ENCODE measurements around the gene ARL6.

ARL6 gene, protein sequence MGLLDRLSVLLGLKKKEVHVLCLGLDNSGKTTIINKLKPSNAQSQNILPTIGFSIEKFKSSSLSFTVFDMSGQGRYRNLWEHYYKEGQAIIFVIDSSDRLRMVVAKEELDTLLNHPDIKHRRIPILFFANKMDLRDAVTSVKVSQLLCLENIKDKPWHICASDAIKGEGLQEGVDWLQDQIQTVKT

DNA sequence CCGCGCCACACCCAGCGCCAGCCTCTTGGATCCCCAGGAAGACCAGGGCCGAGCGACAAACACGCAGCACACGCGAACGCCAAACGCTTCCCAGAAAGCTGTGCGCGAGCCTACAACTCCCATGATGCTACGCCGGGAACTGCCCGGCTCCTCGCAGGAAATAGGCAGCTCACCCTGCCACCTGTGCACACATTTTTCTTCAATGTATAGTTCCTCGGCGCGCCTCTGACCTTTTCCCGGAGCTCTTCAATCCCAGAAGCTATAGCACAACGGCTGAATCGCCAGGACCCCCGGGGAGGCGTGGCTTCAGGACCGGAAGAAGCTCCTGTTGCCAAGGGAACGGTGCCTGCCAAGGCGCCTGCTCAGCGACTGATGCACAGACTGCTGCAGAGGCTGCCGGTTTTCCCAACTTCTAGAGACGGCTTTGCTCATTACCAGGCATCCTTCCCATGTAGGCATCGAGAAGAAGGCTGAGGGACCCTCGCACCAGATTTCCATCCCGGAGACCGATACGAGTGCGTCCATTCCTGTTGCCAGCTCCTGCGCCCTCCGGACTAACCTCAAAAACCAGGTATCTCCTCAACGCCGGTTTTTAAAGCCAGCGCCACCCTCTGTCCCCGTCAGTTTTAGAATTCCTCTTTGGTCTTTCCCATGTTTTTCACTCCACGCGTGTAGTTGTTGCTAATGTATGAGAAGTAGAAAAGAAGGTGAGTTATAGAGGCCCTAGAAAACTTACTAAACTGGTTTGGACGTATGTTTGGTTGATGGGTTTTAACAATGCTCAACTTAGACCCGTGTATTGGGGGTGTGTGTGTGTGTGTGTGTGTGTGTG lies at the start of gene ARL6:
Gene ARL6 (plus strand): TSS at position 352 of the 832 bp plus-strand sequence. CDS start 3,350 bp downstream, outside the sequence.
- peak; percentile 52 for DNase-seq (ENCODE audit: low read depth)

GRCh38 chr3:97719156-97719821 lies 45.3 kb upstream of the ARL6 start:
- peak; percentile 42 for DNase-seq (ENCODE audit: low read depth)

DNA sequence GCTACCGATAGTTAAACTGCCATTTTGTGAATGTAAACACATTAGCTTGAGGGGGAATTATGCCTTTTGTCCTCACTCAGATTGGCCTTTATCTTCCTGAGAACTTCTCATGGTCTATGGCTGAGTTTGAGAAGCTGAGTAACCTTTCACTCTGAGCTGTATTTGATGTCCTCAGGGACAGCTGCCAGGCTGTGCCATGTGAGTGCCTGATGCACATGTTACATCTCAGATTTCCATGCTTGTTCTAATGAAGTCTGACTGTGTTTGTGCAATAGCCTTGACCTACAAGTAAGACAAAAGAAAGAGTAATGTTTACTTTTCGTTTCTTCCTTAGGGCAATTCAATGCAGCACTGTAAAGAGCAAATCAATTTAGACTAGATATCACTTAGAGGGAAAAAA lies 44.1 kb upstream of the ARL6 start:
- no peak for DNase-seq (ENCODE audit: low read depth)

GRCh38 chr3:97721446-97721845 lies 43.1 kb upstream of the ARL6 start:
- no peak for DNase-seq (ENCODE audit: low read depth)

GRCh38 chr3:97736928-97737327 lies 27.6 kb upstream of the ARL6 start:
- no peak for DNase-seq (ENCODE audit: low read depth)

DNA sequence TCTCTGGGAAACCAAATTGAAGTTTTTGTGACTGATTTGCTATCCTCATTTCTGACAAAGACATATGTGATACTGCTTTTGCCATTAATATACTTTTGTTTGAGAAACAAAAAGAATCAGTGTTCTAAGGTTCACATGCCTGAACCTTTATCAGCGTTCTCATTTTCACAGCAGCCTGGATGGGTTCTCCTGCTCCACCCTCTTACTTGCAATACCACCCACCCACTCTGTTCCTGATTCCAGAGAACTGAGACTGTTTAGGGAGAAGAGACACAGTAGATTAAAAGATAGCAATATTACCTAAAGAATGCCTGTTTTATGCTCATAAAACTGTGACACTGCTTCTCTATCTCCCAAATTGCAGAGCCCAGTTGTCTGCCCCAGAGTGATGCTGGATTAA lies 25.8 kb upstream of the ARL6 start:
- DNase-seq (ENCODE audit: low read depth) = no peak

- no peak for DNase-seq (ENCODE audit: low read depth)
These were observed 22.5 kb upstream of the ARL6 start for GRCh38 chr3:97742036-97742435.

DNA sequence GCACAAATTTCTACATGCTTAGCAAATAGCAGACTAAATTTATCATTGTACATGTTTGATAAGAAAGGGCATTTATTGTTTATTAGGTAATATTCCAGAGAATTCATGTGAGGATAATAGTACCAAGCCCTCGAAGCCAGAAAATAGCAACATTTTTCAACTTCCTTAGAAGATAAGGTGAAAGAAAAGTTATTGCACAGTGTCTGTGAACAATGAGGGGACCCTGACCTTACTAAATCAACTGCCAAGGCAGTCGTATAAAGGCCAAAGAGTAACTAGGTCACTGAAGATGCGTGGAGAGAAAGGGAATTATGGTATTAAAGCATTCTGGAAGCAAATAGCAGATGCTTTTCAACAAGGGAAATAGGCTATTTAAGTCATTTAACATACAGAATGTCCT lies 20.3 kb upstream of the ARL6 start:
- DNase-seq (ENCODE audit: low read depth) = no peak

DNA sequence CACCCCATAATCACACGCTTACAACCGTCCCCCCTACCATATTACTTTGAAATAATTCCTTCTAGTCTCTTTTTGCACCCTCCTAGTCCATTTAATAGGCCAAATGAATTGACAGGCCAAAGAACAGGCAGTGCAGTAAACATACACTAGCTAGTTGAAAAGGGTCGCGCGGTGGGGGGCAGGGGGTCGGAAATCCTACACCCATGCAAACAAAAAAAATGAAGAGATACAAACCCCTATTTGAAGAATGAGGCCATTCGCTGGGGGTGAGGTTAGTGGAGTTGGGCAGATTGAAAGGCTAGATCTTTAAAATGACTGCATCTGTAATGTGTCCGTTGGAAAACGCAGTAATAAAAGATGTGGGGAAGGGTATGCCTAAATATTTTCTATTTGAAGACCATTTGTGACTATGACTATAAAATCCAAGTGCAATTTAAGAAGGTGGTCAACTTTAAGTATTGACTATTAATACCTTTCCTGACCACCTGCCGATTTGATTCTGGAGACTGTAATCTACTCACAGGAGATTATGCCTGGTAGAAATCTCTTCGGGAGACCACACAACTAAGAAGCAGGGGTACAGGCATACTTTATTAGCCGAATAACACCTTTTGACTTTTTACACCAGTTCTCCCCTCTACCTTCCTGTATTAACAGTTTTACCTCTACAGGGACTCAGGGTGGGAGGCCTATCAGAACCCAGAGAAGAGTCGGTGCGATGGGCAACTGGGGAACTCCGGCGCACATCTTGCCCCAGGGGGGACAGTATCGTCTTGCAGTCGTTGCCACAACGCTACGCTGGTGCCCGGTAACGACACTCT lies 762 bp upstream of the ARL6 start:
- DNase-seq (ENCODE audit: low read depth) = no peak

DNA sequence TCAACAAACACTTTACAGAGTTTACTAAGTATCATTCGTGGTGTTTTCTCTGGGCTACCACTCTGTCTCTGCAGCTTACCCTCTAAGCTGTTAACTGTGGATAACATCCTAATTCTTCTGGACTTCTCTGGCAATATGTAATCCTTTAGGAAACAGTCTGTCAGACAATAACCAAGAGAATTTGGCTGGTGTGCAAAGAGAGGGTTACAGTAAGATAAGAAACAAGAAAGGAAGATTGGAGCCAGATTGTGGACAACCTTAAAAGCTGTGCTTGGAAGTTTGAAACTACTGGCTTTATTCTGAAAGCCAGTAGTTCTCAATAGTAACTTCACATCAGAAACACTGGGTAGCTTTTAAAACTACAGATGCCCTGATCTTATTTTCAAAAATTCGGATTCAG lies 778 bp downstream of the ARL6 start:
- DNase-seq (ENCODE audit: low read depth) = no peak

DNA sequence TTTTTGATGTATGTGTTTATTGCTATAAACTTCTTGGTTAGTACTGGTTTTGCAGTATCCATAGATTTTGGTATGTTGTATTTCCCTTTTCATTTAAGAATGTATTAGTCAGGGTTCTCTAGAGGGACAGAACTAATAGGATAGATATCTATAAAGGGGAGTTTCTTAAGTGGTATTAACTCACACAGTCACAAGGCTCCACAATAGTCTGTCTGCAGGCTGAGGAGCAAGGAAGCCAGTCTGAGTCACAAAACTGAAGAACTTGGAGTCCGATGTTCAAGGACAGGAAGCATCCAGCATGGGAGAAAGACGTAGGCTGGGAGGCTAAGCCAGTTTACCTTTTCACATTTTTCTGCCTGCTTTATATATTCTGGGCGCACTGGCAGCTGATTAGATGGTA lies 8.4 kb downstream of the ARL6 start:
- no peak for DNase-seq (ENCODE audit: low read depth)

DNA sequence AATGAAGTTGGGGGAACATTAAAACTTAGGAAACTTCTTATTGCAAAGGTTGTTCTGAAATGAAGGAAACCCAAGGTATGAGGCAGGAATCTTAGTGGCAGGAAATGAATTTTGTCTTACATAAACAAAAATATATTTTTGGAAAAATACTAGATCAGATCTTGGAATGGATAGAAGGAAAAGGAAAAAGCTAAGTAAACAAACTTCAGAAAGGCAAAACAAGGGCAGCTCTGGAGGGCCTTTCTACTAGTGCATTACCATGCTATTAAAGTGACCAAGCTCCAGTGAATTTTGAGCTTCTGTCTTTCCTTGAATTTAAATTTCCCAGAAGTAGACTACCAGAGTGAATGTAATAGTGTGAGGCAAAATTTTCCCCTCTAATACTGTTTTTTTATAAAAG lies 13.6 kb downstream of the ARL6 start:
- DNase-seq (ENCODE audit: low read depth) = no peak

DNA sequence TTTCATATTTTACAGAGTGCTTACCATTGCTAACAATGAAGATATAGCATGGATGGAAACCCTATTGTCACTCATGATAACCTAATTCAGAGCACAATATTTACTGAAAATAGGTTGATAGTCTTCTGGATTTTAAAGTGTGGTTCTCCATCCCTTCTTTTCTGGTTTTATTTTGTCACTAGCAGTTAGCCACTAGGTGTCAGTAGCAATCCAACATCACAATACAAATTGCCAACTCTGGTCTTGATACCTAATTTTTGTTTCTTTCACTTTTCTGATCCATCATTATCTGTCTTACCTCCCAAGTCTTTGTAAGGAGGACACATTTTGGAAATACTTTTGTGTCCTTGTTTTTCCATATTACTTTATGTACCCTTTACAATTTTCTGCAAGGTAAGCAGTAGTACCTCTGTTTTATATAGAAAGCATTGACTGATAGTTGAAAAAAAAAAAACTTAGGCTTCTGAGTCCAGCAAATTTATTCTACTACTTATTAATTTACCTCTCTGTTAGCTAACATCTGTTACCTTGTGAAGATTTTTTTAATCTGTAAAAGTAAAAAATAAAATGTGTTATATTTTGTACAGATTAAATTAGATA lies 29.0 kb downstream of the ARL6 start:
- no peak for DNase-seq (ENCODE audit: low read depth)

DNA sequence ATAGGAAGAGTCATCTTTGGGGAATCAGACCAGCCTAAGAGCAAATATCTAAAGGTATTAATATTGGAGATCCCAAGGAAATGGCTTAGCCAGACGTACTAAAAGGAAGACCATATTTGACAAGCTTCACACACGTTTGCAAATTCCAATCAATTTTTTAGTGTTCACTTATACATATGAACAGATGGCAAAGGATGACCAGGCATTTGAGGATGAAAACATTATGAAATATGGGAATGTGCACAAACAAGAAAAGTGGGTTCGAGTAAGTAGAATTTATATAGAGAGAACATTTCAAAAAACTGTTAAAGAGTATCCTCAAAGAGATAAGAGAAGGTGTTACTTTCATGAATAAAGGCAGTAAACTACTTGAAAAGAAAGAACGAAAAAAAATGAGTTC lies 31.4 kb downstream of the ARL6 start:
- no peak for DNase-seq (ENCODE audit: low read depth)

DNA sequence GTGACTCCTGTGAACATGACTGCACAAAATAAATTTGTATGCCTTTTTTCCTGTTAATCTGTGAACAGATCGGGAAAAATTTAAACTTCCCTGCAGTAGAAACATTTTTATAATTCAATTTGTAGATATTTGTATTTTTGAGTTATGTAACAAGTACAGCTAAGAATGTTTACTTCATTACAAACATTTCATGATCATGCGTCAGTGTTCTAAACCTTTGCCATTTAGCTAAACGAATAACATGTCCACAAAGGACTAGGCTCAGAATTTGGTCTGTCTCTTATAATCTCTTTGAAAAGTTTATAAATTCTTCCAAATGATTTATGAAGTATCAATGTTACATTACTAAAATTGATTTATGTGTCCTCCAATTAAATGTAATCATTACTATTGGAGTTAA lies 39.9 kb downstream of the ARL6 start:
- DNase-seq (ENCODE audit: low read depth) = no peak

GRCh38 chr3:97810779-97811390 lies 46.3 kb downstream of the ARL6 start:
- DNase-seq (ENCODE audit: low read depth) = no peak

- DNase-seq (ENCODE audit: low read depth) = no peak
These were observed 50.8 kb downstream of the ARL6 start for GRCh38 chr3:97815149-97815917.

GRCh38 chr3:97816811-97817210 lies 52.3 kb downstream of the ARL6 start:
- no peak for DNase-seq (ENCODE audit: low read depth)

- DNase-seq (ENCODE audit: low read depth) = no peak
These were observed 53.4 kb downstream of the ARL6 start for GRCh38 chr3:97817965-97818364.

DNA sequence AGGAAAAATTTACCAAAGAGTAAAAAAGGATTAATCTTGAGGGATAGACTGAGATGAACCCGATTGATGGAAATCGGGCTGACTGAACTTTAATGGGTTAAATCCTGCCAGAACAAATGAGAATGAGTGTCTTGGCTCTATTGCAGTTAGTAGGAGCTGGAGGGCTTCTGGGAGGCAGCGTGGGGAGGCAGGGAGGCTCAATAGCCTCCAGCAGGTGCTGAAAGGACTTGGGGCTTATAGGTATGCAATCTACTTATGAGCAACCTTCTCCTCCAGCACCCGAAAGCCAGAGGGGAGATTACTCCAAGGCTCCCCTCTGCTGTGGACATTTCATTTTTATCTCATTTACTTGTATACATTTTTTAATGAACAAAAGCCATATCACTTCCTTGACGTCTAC lies 56.2 kb downstream of the ARL6 start:
- no peak for DNase-seq (ENCODE audit: low read depth)

- DNase-seq (ENCODE audit: low read depth) = peak; percentile 21
These were observed 56.8 kb downstream of the ARL6 start for GRCh38 chr3:97821287-97821773.

All from activated gamma-delta T cell treated with anti-CD3 and anti-CD28 coated beads, Interleukin-2, amount 50 U/mL, for 16 hours (primary cell).